ENCODE data around the gene CTNNAL1.
"Not testable (repeated sequence)": the region's sequence is repeated elsewhere in the genome, so short reads cannot be mapped to it uniquely, and the experiment has no call there.

The CTNNAL1 gene

DNA sequence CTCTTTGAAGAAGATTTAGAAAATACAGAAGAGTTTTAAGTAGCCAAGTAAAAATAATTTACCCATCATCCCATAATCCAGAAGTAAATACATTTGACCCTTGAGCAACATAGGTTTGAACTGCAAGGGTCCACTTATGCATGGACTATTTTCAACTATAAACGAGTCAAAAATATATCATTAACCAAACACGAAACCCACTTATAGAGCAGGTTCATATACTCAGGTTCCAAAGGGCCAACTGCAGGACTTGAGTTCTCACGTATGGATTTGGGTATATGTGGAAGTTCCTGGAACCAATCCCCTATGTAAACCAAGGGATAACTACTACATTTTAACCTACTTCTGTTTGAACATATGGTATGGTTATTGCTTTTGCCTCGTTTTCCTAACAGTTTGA lies 73.3 kb downstream of the CTNNAL1 start:
- no peak for DNase-seq (ENCODE audit: low read depth)
- H3K4me3 ChIP-seq (ENCODE audit: low read depth, low read length), result no peak overlapping the region

DNA sequence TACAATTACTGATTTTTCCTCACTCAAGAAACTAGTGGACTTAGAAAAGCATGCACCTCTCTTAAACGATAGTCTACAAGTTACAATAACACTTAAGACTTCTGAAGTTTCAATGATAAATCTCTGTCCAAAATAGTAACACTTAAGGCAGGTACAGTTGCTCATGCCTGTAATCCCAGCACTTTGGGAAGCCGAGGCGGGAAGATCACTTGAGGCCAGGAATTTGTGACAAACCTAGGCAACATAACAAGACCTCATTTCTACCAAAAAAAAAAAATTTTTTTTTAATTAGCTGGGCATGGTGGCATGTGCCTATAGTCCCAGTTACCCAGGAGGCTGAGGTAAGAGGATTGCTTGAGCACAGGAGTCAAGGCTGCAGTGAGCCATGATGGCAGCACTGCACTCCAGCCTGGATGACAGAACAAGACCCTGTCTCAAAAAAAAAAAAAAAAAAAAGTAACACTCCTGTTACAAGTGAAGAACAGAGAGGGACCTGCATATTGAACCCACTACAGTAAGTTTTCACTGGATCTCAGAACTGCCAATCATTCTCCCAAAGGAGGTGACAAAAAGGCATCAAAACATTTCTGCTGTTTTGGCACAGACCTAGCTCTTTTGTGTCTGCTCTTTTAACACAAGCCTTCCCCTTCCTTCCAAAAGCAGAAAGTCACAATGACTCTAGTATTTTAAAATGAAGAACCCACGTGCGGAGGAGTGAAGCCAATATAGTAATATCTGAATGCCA lies 75.6 kb downstream of the CTNNAL1 start:
- H3K4me3 ChIP-seq (ENCODE audit: low read depth, low read length), result no peak overlapping the region
- DNase-seq (ENCODE audit: low read depth), result no peak

DNA sequence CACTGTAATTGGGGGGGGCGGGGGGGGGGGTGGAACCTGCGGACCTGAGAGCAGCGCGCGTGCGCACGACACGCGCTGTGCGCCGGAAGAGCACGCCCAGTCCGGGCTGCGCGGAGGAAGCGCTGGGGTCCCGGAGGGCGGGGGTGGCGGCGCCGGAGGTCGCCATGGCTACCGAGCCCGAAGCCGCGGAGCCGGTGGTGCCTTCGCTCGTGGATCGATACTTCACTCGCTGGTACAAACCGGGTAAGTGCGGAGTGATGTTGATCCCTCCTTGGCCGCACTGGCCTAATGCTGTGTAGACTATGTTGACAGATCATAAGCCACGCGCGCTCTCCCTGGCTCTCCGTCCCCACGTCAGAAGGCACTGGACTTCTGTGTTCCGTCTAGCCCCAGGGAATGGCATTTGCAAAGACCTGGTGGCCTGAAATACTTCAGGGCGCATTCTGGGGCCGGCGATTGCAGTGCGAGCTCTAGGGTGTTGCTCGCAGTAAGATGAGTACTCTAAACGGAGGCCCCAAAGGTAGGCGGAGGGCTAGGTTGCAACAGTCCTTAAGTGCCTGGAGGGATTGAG lies 78.9 kb downstream of the CTNNAL1 start, which contains the start of gene ABITRAM:
ABITRAM (plus strand) TSS at position 78 of the 571 bp plus-strand sequence; CDS start at position 165, 87 bp downstream.
- DNase-seq (ENCODE audit: low read depth), result peak; percentile 52

DNA sequence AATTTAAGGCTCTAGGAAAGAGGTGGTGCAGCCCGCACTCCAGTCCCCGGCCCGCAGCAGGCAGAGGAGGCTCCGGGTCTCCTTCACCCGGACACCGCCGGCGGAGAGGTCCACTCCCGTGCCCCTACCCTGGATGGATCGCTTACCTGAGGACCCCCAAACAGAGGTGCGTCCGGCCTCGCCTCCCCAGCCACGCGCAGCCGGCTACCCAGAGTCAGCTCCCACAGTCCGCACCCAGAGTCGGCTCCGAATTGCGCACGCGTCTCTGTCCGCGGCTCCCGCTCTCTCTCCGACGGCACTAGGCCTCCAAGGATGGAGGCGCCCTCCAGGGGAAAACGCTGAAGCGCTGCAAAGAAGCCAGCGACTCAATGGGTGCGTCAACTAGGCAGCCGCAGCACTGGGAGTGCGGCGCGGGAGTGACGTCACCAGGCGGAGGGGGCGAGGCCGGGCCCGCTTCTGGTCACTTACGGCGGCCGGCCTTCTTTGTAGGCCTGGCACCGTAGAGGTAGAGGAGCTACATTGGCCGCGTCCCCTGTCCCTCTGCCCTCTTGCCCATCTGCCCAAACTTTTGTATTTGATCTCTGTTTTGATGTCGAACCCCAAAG lies 79.5 kb downstream of the CTNNAL1 start, which contains the start of gene ELP1:
ELP1 (minus strand) TSS at position 407 of the 605 bp plus-strand sequence. CDS start 2,978 bp downstream, outside the sequence.
- peak; percentile 79 for DNase-seq (ENCODE audit: low read depth)
- peak within 1 kb of the TSS; percentile 89 for H3K4me3 ChIP-seq (ENCODE audit: low read depth, low read length)

More for the DNA sequence above, 78.9 kb downstream of the CTNNAL1 start, which contains the start of gene ABITRAM:
- peak within 1 kb of the TSS; percentile 89 for H3K4me3 ChIP-seq (ENCODE audit: low read depth, low read length)

GRCh38 chr9:108933231-108933717 lies 80.0 kb downstream of the CTNNAL1 start:
- DNase-seq (ENCODE audit: low read depth), result no peak
- peak overlapping the region; percentile 89 for H3K4me3 ChIP-seq (ENCODE audit: low read depth, low read length)

DNA sequence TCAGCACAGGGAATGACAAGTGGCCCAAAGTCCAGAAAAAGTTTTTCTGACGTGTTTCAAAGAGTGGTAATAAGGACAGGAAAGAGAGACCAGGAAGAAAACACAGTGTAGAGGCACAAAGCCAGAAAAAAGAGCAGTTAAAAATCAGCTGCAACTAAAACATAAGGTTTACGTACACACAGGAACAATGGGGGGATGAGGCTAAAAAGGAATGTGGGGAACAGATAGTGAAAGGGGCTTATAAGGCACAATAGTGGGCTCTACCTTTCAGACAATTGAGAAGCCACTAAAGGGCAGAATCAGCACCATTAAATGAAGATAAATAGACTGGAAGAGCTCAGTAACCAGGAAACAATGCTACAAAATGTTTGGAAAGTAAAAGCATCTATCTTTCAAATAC lies 84.9 kb downstream of the CTNNAL1 start:
- no peak overlapping the region for H3K4me3 ChIP-seq (ENCODE audit: low read depth, low read length)
- no peak for DNase-seq (ENCODE audit: low read depth)

DNA sequence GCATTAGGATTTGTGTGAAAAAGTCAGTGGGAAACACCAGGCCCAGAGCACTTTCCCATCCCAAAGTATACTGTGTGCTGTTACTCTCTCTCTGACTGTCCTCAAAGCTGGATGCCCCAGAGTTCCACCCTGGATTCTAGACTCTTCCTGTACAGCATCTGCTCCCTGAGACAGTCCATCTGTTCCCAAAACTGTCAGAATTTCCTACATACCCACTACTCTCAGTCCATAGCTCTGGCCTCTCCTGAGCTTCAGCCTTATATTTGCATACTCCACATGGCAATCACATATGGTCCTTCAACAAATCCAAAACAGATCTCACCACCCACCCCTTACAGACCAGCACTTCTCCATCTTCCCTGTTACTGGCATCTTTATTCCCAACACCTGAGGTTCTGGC lies 88.8 kb downstream of the CTNNAL1 start:
- no peak overlapping the region for H3K4me3 ChIP-seq (ENCODE audit: low read depth, low read length)
- no peak for DNase-seq (ENCODE audit: low read depth)

- no peak for DNase-seq (ENCODE audit: low read depth)
- no peak overlapping the region for H3K4me3 ChIP-seq (ENCODE audit: low read depth, low read length)
Measured at GRCh38 chr9:108921200-108921599, 92.1 kb downstream of the CTNNAL1 start.

DNA sequence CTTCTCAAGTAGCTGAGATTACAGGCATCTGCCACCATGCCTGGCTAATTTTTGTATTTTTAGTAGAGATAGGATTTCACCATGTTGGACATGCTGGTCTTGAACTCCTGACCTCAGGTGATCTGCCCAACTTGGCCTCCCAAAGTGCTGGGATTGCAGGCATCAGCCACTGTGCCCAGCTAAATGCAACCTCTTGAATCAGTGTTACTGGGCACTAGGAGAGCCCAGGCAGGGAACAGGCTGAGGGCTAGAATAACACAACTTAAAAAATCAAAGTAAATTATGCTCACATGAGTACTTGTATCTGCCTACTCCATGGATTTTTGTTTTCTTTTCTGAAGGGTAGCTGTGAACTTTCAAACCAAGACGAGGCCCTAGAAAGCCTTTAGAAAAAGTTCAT lies 92.9 kb downstream of the CTNNAL1 start:
- not testable (repeated sequence) for DNase-seq (ENCODE audit: low read depth); H3K4me3 ChIP-seq (ENCODE audit: low read depth, low read length)

DNA sequence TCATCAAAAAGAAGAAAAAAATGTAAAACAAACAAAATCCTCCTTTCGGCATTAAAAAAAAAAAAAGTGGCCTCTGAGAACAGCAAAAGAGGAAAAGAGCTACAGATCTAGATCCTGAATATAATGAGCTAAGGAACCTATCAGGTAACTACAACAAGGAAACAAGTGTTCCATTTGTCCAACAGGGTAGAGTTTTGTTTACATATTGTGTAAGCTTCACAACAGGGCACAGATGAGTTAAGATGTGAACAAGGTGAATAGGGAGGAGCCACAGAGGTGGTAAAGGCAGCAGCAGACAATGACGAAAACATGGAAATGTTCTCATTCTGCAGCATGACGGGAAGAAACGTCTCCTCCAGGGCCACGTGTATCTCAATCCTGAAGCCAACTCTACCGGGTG lies 93.8 kb downstream of the CTNNAL1 start:
- H3K4me3 ChIP-seq (ENCODE audit: low read depth, low read length), result no peak overlapping the region
- DNase-seq (ENCODE audit: low read depth), result no peak

- DNase-seq (ENCODE audit: low read depth), result no peak
- no peak overlapping the region for H3K4me3 ChIP-seq (ENCODE audit: low read depth, low read length)
Measured at GRCh38 chr9:108913391-108913790, 99.9 kb downstream of the CTNNAL1 start.

DNA sequence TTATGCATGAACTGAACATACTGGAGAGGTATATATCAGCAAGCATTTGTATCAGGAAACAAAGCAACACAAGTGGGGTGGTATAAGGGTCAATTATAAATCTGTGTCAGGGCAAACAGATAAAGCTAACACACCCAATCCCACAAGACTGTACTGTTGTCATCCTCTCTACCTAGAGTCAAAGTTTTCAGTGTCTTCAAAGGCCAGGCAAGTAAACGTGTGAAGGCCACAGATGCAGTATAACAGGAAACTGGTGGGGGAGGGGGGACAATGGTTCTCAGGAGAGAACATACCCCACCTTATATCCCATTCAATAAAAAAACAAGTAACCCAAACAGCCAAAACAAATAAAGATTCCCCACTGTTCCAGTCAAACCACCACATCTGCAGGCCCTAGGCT lies 101.5 kb downstream of the CTNNAL1 start:
- H3K4me3 ChIP-seq (ENCODE audit: low read depth, low read length), result no peak overlapping the region
- no peak for DNase-seq (ENCODE audit: low read depth)

DNA sequence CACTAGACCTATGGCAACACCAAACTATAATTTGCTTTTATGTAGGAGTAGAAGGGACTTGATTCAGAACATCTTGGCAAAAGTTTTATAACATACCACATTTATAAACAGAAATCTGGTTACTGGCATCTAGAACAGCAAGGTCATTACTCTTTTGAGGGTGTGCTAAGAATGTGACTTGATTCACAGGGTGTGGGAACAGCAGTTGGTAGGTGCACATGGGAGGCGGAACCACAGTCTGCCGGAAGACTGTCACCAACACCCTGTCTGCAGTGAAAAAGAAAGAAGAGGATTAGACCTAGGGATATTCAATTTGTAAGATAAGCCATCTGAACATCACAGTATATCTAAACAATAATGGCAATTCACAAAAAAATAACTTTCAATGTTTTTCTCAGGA lies 102.4 kb downstream of the CTNNAL1 start:
- H3K4me3 ChIP-seq (ENCODE audit: low read depth, low read length), result no peak overlapping the region
- DNase-seq (ENCODE audit: low read depth), result no peak

DNA sequence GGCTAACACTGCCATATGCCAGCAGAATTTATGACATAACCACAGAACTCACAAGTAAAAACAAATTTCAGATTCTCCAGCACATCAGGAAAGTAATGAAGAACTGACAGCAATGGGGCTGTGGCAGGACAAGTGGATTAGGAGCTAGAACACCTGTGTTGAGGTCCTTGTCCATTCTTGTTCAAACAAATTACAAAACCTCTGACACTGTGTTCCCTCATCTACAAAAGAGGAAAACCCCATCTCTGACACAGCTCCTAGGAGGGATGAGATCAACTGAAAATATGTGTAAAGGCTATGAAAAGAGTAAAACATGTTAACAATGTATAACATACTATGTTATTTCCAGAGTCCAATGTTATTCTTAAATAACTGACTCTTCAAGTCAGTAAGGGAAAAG lies 102.9 kb downstream of the CTNNAL1 start:
- no peak overlapping the region for H3K4me3 ChIP-seq (ENCODE audit: low read depth, low read length)
- DNase-seq (ENCODE audit: low read depth), result no peak

GRCh38 chr9:108905494-108905893 lies 107.8 kb downstream of the CTNNAL1 start:
- DNase-seq (ENCODE audit: low read depth), result no peak
- H3K4me3 ChIP-seq (ENCODE audit: low read depth, low read length), result no peak overlapping the region

DNA sequence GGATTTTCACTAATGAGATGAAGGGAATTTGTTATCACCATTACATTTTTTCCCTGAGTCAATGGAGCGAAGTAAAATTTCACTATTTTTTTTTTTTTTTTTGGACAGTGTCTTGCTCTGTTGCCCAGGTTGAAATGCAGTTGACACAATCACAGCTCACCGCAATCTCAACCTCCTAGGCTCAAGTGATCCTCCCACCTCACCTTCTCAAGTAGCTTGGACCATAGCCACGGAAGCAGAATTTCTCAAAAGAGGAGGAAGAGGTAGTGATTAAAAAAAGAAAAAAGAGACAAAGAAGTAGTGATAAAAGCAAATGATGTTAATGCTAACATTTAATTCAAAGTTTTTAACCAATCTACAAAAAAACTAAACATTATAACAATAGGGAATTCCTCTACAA lies 109.1 kb downstream of the CTNNAL1 start:
- no peak overlapping the region for H3K4me3 ChIP-seq (ENCODE audit: low read depth, low read length)
- DNase-seq (ENCODE audit: low read depth), result no peak

GRCh38 chr9:108903420-108904103 lies 109.7 kb downstream of the CTNNAL1 start:
- H3K4me3 ChIP-seq (ENCODE audit: low read depth, low read length), result no peak overlapping the region
- DNase-seq (ENCODE audit: low read depth), result no peak

- no peak for DNase-seq (ENCODE audit: low read depth)
- H3K4me3 ChIP-seq (ENCODE audit: low read depth, low read length), result no peak overlapping the region
Measured at GRCh38 chr9:108900176-108900575, 113.1 kb downstream of the CTNNAL1 start.

GRCh38 chr9:108899023-108899695 lies 114.1 kb downstream of the CTNNAL1 start:
- H3K4me3 ChIP-seq (ENCODE audit: low read depth, low read length); DNase-seq (ENCODE audit: low read depth): not testable (repeated sequence)
